ENCODE results near the gene RBM5.

The RBM5 gene

GRCh38 chr3:50121072-50122032 lies 32.6 kb downstream of the RBM5 start:
- DNase-seq (ENCODE audit: low read depth in 2 of 3, low spot score in 2 of 3): peak; percentile 24 to 58 (median 47)

GRCh38 chr3:50122071-50122470 lies 33.4 kb downstream of the RBM5 start:
- no peak for DNase-seq (ENCODE audit: low read depth in 2 of 3, low spot score in 2 of 3)

- DNase-seq (ENCODE audit: low read depth in 2 of 3, low spot score in 2 of 3): no peak
Observed at GRCh38 chr3:50122661-50123391, 34.1 kb downstream of the RBM5 start.

- DNase-seq (ENCODE audit: low read depth in 2 of 3, low spot score in 2 of 3): no peak
Observed at GRCh38 chr3:50123394-50124051, 34.8 kb downstream of the RBM5 start.

- no peak for DNase-seq (ENCODE audit: low read depth in 2 of 3, low spot score in 2 of 3)
Observed at GRCh38 chr3:50124052-50124799, 35.5 kb downstream of the RBM5 start.

- DNase-seq (ENCODE audit: low read depth in 2 of 3, low spot score in 2 of 3): no peak
Observed at GRCh38 chr3:50124800-50125178, 36.1 kb downstream of the RBM5 start.

- DNase-seq (ENCODE audit: low read depth in 2 of 3, low spot score in 2 of 3): no peak
Observed at GRCh38 chr3:50125541-50126286, 37.0 kb downstream of the RBM5 start.

- DNase-seq (ENCODE audit: low read depth in 2 of 3, low spot score in 2 of 3): no peak
Observed at GRCh38 chr3:50126287-50127211, 37.8 kb downstream of the RBM5 start.

GRCh38 chr3:50127251-50127691 lies 38.6 kb downstream of the RBM5 start:
- no peak for DNase-seq (ENCODE audit: low read depth in 2 of 3, low spot score in 2 of 3)

GRCh38 chr3:50128001-50128400 lies 39.3 kb downstream of the RBM5 start:
- no peak for DNase-seq (ENCODE audit: low read depth in 2 of 3, low spot score in 2 of 3)

GRCh38 chr3:50130436-50130835 lies 41.7 kb downstream of the RBM5 start:
- no peak for DNase-seq (ENCODE audit: low read depth in 2 of 3, low spot score in 2 of 3)

- DNase-seq (ENCODE audit: low read depth in 2 of 3, low spot score in 2 of 3): no peak
Observed at GRCh38 chr3:50132421-50133282, 43.9 kb downstream of the RBM5 start.

- DNase-seq (ENCODE audit: low read depth in 2 of 3, low spot score in 2 of 3): no peak
Observed at GRCh38 chr3:50133283-50133615, 44.5 kb downstream of the RBM5 start.

GRCh38 chr3:50134367-50134766 lies 45.6 kb downstream of the RBM5 start:
- DNase-seq (ENCODE audit: low read depth in 2 of 3, low spot score in 2 of 3): no peak

- DNase-seq (ENCODE audit: low read depth in 2 of 3, low spot score in 2 of 3): no peak
Observed at GRCh38 chr3:50135964-50136363, 47.2 kb downstream of the RBM5 start.

GRCh38 chr3:50136714-50137405 lies 48.1 kb downstream of the RBM5 start:
- DNase-seq (ENCODE audit: low read depth in 2 of 3, low spot score in 2 of 3): no peak

- DNase-seq (ENCODE audit: low read depth in 2 of 3, low spot score in 2 of 3): no peak
Observed at GRCh38 chr3:50137531-50137930, 48.8 kb downstream of the RBM5 start.
